GM23338 (cell line): ENCODE measurements around the gene PPP2R5E. TPM values are rescaled to one million over a fixed set of nuclear protein-coding genes. Genes with fewer than 3 reads are reported as not detected.

ENCODE experiments used
- ATAC-seq: fragments of 200-7000 bp; cut with Tn5 transposase; 3 replicates; pipeline ENCODE4 v1.9.1; 2020
- DNase-seq: peaks from one replicate; pipeline ENCODE4 v3.0.0-alpha.2; 2015; ENCODE audit warnings: low spot score
- H2AFZ ChIP-seq: fragments of 200-600 bp; sonication (generic); 2 replicates; pipeline ENCODE4 v1.8.0; 2016; ENCODE audit warnings: antibody characterized with exemption, mild to moderate bottlenecking, moderate library complexity
- H3F3A ChIP-seq: fragments of 200-600 bp; sonication (generic); replicated peaks from 2 replicates; pipeline ENCODE4 v1.8.0; 2017; ENCODE audit warnings: antibody characterized with exemption, mixed run types, low read depth
- H3K27ac ChIP-seq: fragments of 200-600 bp; sonication (generic); 2 replicates; pipeline ENCODE4 v1.6.1; 2016; ENCODE audit warnings: low read depth
- H3K27me3 ChIP-seq: fragments of 200-600 bp; sonication (generic); 2 replicates; pipeline ENCODE4 v1.8.0; 2016; ENCODE audit warnings: mild to moderate bottlenecking, mixed run types, moderate library complexity; ENCODE audit not compliant: insufficient read depth
- H3K36me3 ChIP-seq: fragments of 200-600 bp; sonication (generic); 2 replicates; pipeline ENCODE4 v1.8.0; 2016; ENCODE audit warnings: mild to moderate bottlenecking; ENCODE audit not compliant: insufficient read depth
- H3K4me1 ChIP-seq: fragments of 200-600 bp; sonication (generic); 2 replicates; pipeline ENCODE4 v1.8.0; 2016; ENCODE audit warnings: mild to moderate bottlenecking, moderate library complexity; ENCODE audit not compliant: insufficient read depth
- H3K4me2 ChIP-seq: fragments of 200-600 bp; sonication (generic); 2 replicates; pipeline ENCODE4 v1.7.1; 2017; ENCODE audit warnings: mixed run types
- H3K4me3 ChIP-seq: fragments of 200-600 bp; sonication (generic); 2 replicates; pipeline ENCODE4 v1.6.1; 2016; ENCODE audit warnings: mixed run types
- H3K79me2 ChIP-seq: fragments of 200-600 bp; sonication (generic); replicated peaks from 2 replicates; pipeline ENCODE4 v1.8.0; 2017; ENCODE audit warnings: mild to moderate bottlenecking; ENCODE audit not compliant: insufficient read depth
- H3K9me2 ChIP-seq: fragments of 200-600 bp; sonication (generic); 2 replicates; pipeline ENCODE4 v1.8.0; 2017; ENCODE audit not compliant: insufficient read depth
- H4K20me1 ChIP-seq: fragments of 200-600 bp; sonication (generic); replicated peaks from 2 replicates; pipeline ENCODE4 v1.8.0; 2017; ENCODE audit warnings: mild to moderate bottlenecking; ENCODE audit not compliant: insufficient read depth
- H3K27ac Mint-ChIP-seq: 2 replicates; pipeline ENCODE4 v1.8.0; 2020; ENCODE audit warnings: inconsistent platforms, mild to moderate bottlenecking, moderate library complexity, mixed read lengths
- H3K27me3 Mint-ChIP-seq: 3 replicates; pipeline ENCODE4 v1.8.0; 2022; ENCODE audit warnings: low read depth, mild to moderate bottlenecking, moderate library complexity, mixed read lengths, inconsistent platforms; ENCODE audit not compliant: insufficient read depth, poor library complexity
- H3K36me3 Mint-ChIP-seq: 3 replicates; pipeline ENCODE4 v1.8.0; 2021; ENCODE audit warnings: low read depth, mild to moderate bottlenecking, inconsistent platforms, moderate library complexity, mixed read lengths
- H3K4me1 Mint-ChIP-seq: 3 replicates; pipeline ENCODE4 v1.8.0; 2020; ENCODE audit warnings: mild to moderate bottlenecking, inconsistent platforms, mixed read lengths
- H3K4me3 Mint-ChIP-seq: 3 replicates; pipeline ENCODE4 v1.8.0; 2021; ENCODE audit warnings: moderate library complexity, mild to moderate bottlenecking, inconsistent platforms, mixed read lengths
- H3K9me3 Mint-ChIP-seq: 3 replicates; pipeline ENCODE4 v1.8.0; 2020; ENCODE audit warnings: moderate library complexity, mild to moderate bottlenecking, inconsistent platforms, mixed read lengths
- CTCF ChIP-seq, 2 experiments: fragments of 200-600 bp in 1 of 2; sonication (generic) in 1 of 2; conservative IDR thresholded peaks; 2 replicates each; pipeline versions ENCODE4 v1.5.1 to v1.6.1; 2016 to 2017; ENCODE audit warnings: antibody characterized with exemption in 2 of 2, low read depth in 2 of 2, mild to moderate bottlenecking in 2 of 2, moderate library complexity in 1 of 2
- ETS1 ChIP-seq: IDR thresholded peaks from 2 replicates; pipeline ENCODE4 v1.6.1; 2016; ENCODE audit warnings: antibody characterized with exemption
- EZH2 ChIP-seq: fragments of 200-600 bp; sonication (generic); IDR thresholded peaks from one replicate; pipeline ENCODE4 v1.8.0; 2017; ENCODE audit warnings: antibody characterized with exemption, mild to moderate bottlenecking, low read depth; ENCODE audit not compliant: unreplicated experiment
- POLR2AphosphoS5 ChIP-seq: IDR thresholded peaks from 2 replicates; pipeline ENCODE4 v1.6.1; 2016; ENCODE audit warnings: antibody characterized with exemption, low read depth
- REST ChIP-seq: IDR thresholded peaks from one replicate; pipeline ENCODE4 v1.6.1; 2018; ENCODE audit warnings: antibody characterized with exemption; ENCODE audit not compliant: unreplicated experiment
- STAT1 ChIP-seq: IDR thresholded peaks from one replicate; pipeline ENCODE4 v1.6.1; 2016; ENCODE audit warnings: antibody characterized with exemption; ENCODE audit not compliant: unreplicated experiment
- ZNF462 ChIP-seq: fragments of 250-450 bp; sonication (Bioruptor Pico); IDR thresholded peaks from 2 replicates; pipeline ENCODE4 v1.5.0; 2020; ENCODE audit warnings: mild to moderate bottlenecking, moderate library complexity
- polyA plus RNA-seq: library from polyadenylated mRNA; unstranded; fragments of >200 nt; fragmentation: Nextera tagmentation; extraction: Ambion mirVana; gene quantifications from 2 replicates; pipeline ENCODE4 v1.2.1, GENCODE V29; 2016
- total RNA-seq: library from RNA; depleted of rRNA; stranded (reverse); fragments of >200 nt; shearing (Covaris generic); gene quantifications from 2 replicates; pipeline ENCODE4 v1.2.3, GENCODE V29; 2014

Gene PPP2R5E
- total and polyA plus RNA-seq, 2 experiments from 2014 or later, result 40.9 to 45.5 TPM

GRCh38 chr14:63542231-63542999, 762 bp downstream of the PPP2R5E start:
- Mint-ChIP-seq H3K4me1 (peaks cover 19% of the 10 kb centered on the region; the same call in 2 of the 3 replicates), H3K27me3 (peaks cover 6% of the 10 kb centered on the region), H3K9me3 (no peaks in the 10 kb centered on the region), H3K36me3 (peaks cover 20% of the 10 kb centered on the region), H3K27ac (peak overlapping the region; percentile 79), H3K4me3 (peak overlapping the region; percentile 90)
- H4K20me1 ChIP-seq, result peaks cover 21% of the 10 kb centered on the region; the same call in 1 of the 2 replicates
- H3K4me3 ChIP-seq, result peak overlapping the region; percentile 80
- H3K4me2 ChIP-seq, result peak overlapping the region; percentile 89
- peaks cover 50% of the 10 kb centered on the region for H3K79me2 ChIP-seq
- peak; percentile 67 for DNase-seq
- peaks cover 10% of the 10 kb centered on the region; the same call in 1 of the 2 replicates for H3K4me1 ChIP-seq
- H3K9me2 ChIP-seq, result no peaks in the 10 kb centered on the region
- H3F3A ChIP-seq, result no peaks in the 10 kb centered on the region
- H3K27me3 ChIP-seq, result no peaks in the 10 kb centered on the region
- peaks cover 12% of the 10 kb centered on the region; the same call in 1 of the 2 replicates for H3K36me3 ChIP-seq
- H3K27ac ChIP-seq, result peak overlapping the region; percentile 70
- TF ChIP-seq ETS1 (no peak), POLR2AphosphoS5 (peak; percentile 53; the same call in 1 of the 2 replicates)
- peak; percentile 21 for ATAC-seq
- H2AFZ ChIP-seq, result no peak overlapping the region

- ATAC-seq (no peak), DNase-seq (no peak)
- Histone ChIP-seq H3K79me2 (peaks cover 100% of the 10 kb centered on the region), H3F3A (no peaks in the 10 kb centered on the region), H3K4me1 (0 out of 2 replicates have a peak, but pooled peaks cover 1% of the 10 kb centered on the region), H3K4me2 (no peak overlapping the region), H3K27me3 (no peaks in the 10 kb centered on the region), H3K36me3 (peaks cover 18% of the 10 kb centered on the region), H2AFZ (no peak overlapping the region), H3K9me2 (no peaks in the 10 kb centered on the region), H4K20me1 (peaks cover 45% of the 10 kb centered on the region), H3K4me3 (no peak overlapping the region), H3K27ac (no peak overlapping the region)
- H3K27ac Mint-ChIP-seq, result no peak overlapping the region
- H3K36me3 Mint-ChIP-seq, result peaks cover 66% of the 10 kb centered on the region
- no peak overlapping the region for H3K4me3 Mint-ChIP-seq
- H3K4me1 Mint-ChIP-seq, result peaks cover 2% of the 10 kb centered on the region; the same call in 2 of the 3 replicates
- H3K27me3 Mint-ChIP-seq, result no peaks in the 10 kb centered on the region
- no peaks in the 10 kb centered on the region for H3K9me3 Mint-ChIP-seq
- TF ChIP-seq STAT1, result no peak
- no peak for TF ChIP-seq CTCF (conservative IDR thresholded peaks at IDR 0.05; ENCODE audit: low read depth in 2 of 2)
- TF ChIP-seq REST, result no peak
- TF ChIP-seq EZH2, result no peak
- no peak for TF ChIP-seq ZNF462 (CRISPR knock-in tag)
Measured at GRCh38 chr14:63535918-63536317, 7.3 kb downstream of the PPP2R5E start.
